ENCODE measurements around the gene CYB5RL.
"Not testable (repeated sequence)": the region's sequence is repeated elsewhere in the genome, so short reads cannot be mapped to it uniquely, and the experiment has no call there.

- TF ChIP-seq POLR2A (IDR thresholded peaks at IDR 0.05), result not testable (repeated sequence)
- TF ChIP-seq, protein P1, sequence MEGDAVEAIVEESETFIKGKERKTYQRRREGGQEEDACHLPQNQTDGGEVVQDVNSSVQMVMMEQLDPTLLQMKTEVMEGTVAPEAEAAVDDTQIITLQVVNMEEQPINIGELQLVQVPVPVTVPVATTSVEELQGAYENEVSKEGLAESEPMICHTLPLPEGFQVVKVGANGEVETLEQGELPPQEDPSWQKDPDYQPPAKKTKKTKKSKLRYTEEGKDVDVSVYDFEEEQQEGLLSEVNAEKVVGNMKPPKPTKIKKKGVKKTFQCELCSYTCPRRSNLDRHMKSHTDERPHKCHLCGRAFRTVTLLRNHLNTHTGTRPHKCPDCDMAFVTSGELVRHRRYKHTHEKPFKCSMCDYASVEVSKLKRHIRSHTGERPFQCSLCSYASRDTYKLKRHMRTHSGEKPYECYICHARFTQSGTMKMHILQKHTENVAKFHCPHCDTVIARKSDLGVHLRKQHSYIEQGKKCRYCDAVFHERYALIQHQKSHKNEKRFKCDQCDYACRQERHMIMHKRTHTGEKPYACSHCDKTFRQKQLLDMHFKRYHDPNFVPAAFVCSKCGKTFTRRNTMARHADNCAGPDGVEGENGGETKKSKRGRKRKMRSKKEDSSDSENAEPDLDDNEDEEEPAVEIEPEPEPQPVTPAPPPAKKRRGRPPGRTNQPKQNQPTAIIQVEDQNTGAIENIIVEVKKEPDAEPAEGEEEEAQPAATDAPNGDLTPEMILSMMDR (IDR thresholded peaks at IDR 0.05), result not testable (repeated sequence)
Observed at GRCh38 chr1:54166357-54166756, 33.5 kb downstream of the CYB5RL start.

Data from thyroid gland (tissue), 4 donors.